H1 (cell line): ENCODE results near the gene ZNF48. TPM values are rescaled to one million over a fixed set of nuclear protein-coding genes. Genes with fewer than 3 reads are reported as not detected.

Experiments used
- CTCF ChIA-PET: fragments of 300-600 bp; sonication (Branson Sonifier 250); formaldehyde crosslinking; loops from one replicate; lab custom pipeline; 2021; ENCODE audit not compliant: partially characterized antibody; lab: Charles Lee
- POLR2A ChIA-PET: fragments of 300-600 bp; sonication (Branson Sonifier 250); formaldehyde crosslinking; loops from one replicate; lab custom pipeline; 2021; ENCODE audit warnings: inconsistent platforms; ENCODE audit not compliant: partially characterized antibody; lab: Charles Lee
- DNase-seq, 2 experiments: peaks; one replicate each; pipeline versions ENCODE4 v3.0.0 to v3.0.0-alpha.2; 2010 to 2022; ENCODE audit warnings: low spot score in 2 of 2, low read depth in 1 of 2, mixed read lengths in 1 of 2
- FAIRE-seq: peaks from 2 replicates; lab custom pipeline; 2011; peaks lifted over from hg19 to GRCh38; lab: Jason Lieb, UNC
- H2AFZ ChIP-seq: 2 replicates; pipeline ENCODE4 v1.8.1; 2012; ENCODE audit warnings: low read length, inconsistent platforms
- H2AK5ac ChIP-seq: 2 replicates; pipeline ENCODE4 v1.6.1; 2013; ENCODE audit warnings: low read depth, low read length
- H2BK120ac ChIP-seq: replicated peaks from 2 replicates; pipeline ENCODE3; 2013; ENCODE audit warnings: low read depth, low read length, inconsistent platforms
- H2BK12ac ChIP-seq: 2 replicates; pipeline ENCODE4 v1.6.1; 2013; ENCODE audit warnings: low read depth, low read length
- H2BK15ac ChIP-seq: 2 replicates; pipeline ENCODE4 v1.6.1; 2013; ENCODE audit warnings: low read length
- H2BK20ac ChIP-seq: 2 replicates; pipeline ENCODE4 v1.6.1; 2013; ENCODE audit warnings: low read length
- H2BK5ac ChIP-seq: 2 replicates; pipeline ENCODE4 v1.6.1; 2013; ENCODE audit warnings: low read depth, low read length
- H3K14ac ChIP-seq: 2 replicates; pipeline ENCODE4 v1.6.1; 2013; ENCODE audit warnings: inconsistent platforms; ENCODE audit not compliant: insufficient read length
- H3K18ac ChIP-seq: 2 replicates; pipeline ENCODE4 v1.6.1; 2013; ENCODE audit warnings: low read length; ENCODE audit errors: extremely low read depth
- H3K23ac ChIP-seq: 2 replicates; pipeline ENCODE4 v1.6.1; 2013; ENCODE audit warnings: inconsistent platforms; ENCODE audit not compliant: insufficient read length
- H3K23me2 ChIP-seq: 2 replicates; pipeline ENCODE4 v1.6.1; 2013; ENCODE audit warnings: low read depth, low read length
- H3K27ac ChIP-seq: 2 replicates; pipeline ENCODE4 v1.6.1; 2011; ENCODE audit warnings: low read depth, low read length, inconsistent platforms
- H3K27me3 ChIP-seq, 4 experiments: replicated peaks in 1 of 4; 1 replicate in 1 of 4; 2 replicates in 3 of 4; pipeline versions ENCODE4 v1.6.1 to v1.8.1; 2011 to 2013; ENCODE audit warnings: low read length in 3 of 4, mild to moderate bottlenecking in 3 of 4, inconsistent platforms in 2 of 4, mixed read lengths in 2 of 4, moderate library complexity in 1 of 4; ENCODE audit not compliant: control insufficient read depth in 3 of 4, insufficient read depth in 3 of 4; ENCODE audit errors: extremely low read depth in 1 of 4
- H3K36me3 ChIP-seq, 4 experiments: 2 replicates each; pipeline versions ENCODE4 v1.6.1 to v1.8.1; 2011 to 2013; ENCODE audit warnings: mild to moderate bottlenecking in 4 of 4, low read length in 3 of 4, moderate library complexity in 2 of 4, control low read depth in 1 of 4, inconsistent platforms in 1 of 4; ENCODE audit not compliant: insufficient read depth in 4 of 4, control insufficient read depth in 2 of 4
- H3K4ac ChIP-seq: replicated peaks from 2 replicates; pipeline ENCODE3; 2013; ENCODE audit warnings: low read length, low read depth, mixed read lengths, inconsistent platforms; ENCODE audit not compliant: insufficient read length
- H3K4me1 ChIP-seq, 4 experiments: replicated peaks in 1 of 4; 1 replicate in 1 of 4; 2 replicates in 3 of 4; pipeline versions ENCODE4 v1.6.1 to v1.8.1; 2011 to 2013; ENCODE audit warnings: low read length in 3 of 4, inconsistent platforms in 2 of 4, mixed read lengths in 1 of 4; ENCODE audit not compliant: insufficient read depth in 4 of 4, control insufficient read depth in 3 of 4
- H3K4me2 ChIP-seq, 2 experiments: 2 replicates each; pipeline versions ENCODE4 v1.6.1 to v1.8.1; 2011 to 2013; ENCODE audit warnings: low read depth in 2 of 2, low read length in 2 of 2, control low read depth in 1 of 2, inconsistent platforms in 1 of 2, mild to moderate bottlenecking in 1 of 2; ENCODE audit not compliant: insufficient read depth in 1 of 2
- H3K4me3 ChIP-seq, 4 experiments: fragments of 200-600, 300-600 bp in 1 of 4; sonication (generic), shearing (Covaris generic), sonication (Bioruptor Twin) in 1 of 4; 2 replicates each; pipeline versions ENCODE4 v1.5.1 to v1.8.1; 2011 to 2016; ENCODE audit warnings: low read length in 4 of 4, low read depth in 3 of 4, control low read depth in 2 of 4, inconsistent platforms in 2 of 4, mild to moderate bottlenecking in 2 of 4, mixed read lengths in 1 of 4, moderate library complexity in 1 of 4; ENCODE audit not compliant: insufficient read depth in 2 of 4; ENCODE audit errors: extremely low read depth in 1 of 4
- H3K56ac ChIP-seq: replicated peaks from 2 replicates; pipeline ENCODE3; 2013; ENCODE audit warnings: low read depth, mild to moderate bottlenecking, mixed read lengths, low read length, inconsistent platforms; ENCODE audit not compliant: insufficient read length
- H3K79me1 ChIP-seq: 2 replicates; pipeline ENCODE4 v1.6.1; 2013; ENCODE audit warnings: low read depth, low read length, control low read depth
- H3K79me2 ChIP-seq, 2 experiments: 2 replicates each; pipeline versions ENCODE4 v1.6.1 to v1.8.1; 2012 to 2013; ENCODE audit warnings: low read length in 2 of 2, mild to moderate bottlenecking in 2 of 2, inconsistent platforms in 1 of 2; ENCODE audit not compliant: insufficient read depth in 2 of 2, control insufficient read depth in 1 of 2
- H3K9ac ChIP-seq, 4 experiments: replicated peaks in 1 of 4; 1 replicate in 1 of 4; 2 replicates in 3 of 4; pipeline versions ENCODE4 v1.6.1 to v1.8.1; 2011 to 2013; ENCODE audit warnings: low read depth in 3 of 4, low read length in 3 of 4, control low read depth in 2 of 4, mild to moderate bottlenecking in 2 of 4, moderate library complexity in 2 of 4, inconsistent platforms in 1 of 4; ENCODE audit errors: extremely low read depth in 1 of 4
- H3K9me3 ChIP-seq, 2 experiments: 2 replicates each; pipeline versions ENCODE4 v1.6.1 to v1.8.1; 2012 to 2013; ENCODE audit warnings: mild to moderate bottlenecking in 2 of 2, moderate library complexity in 2 of 2, control low read depth in 1 of 2, inconsistent platforms in 1 of 2, low read depth in 1 of 2, low read length in 1 of 2, mixed read lengths in 1 of 2; ENCODE audit not compliant: insufficient read depth in 2 of 2
- H4K20me1 ChIP-seq, 2 experiments: replicated peaks in 1 of 2; 2 replicates each; pipeline versions ENCODE3 to v1.8.1; 2011 to 2013; ENCODE audit warnings: inconsistent platforms in 2 of 2, low read length in 2 of 2, mild to moderate bottlenecking in 1 of 2; ENCODE audit not compliant: insufficient read depth in 2 of 2, control insufficient read depth in 1 of 2
- H4K5ac ChIP-seq: 2 replicates; pipeline ENCODE4 v1.6.1; 2013; ENCODE audit warnings: low read length, low read depth, mixed read lengths, inconsistent platforms; ENCODE audit not compliant: insufficient read length
- H4K8ac ChIP-seq: 2 replicates; pipeline ENCODE4 v1.8.0; 2013; ENCODE audit warnings: mild to moderate bottlenecking, moderate library complexity, low read length, inconsistent platforms; ENCODE audit not compliant: insufficient read depth; ENCODE audit errors: extremely low read depth
- H4K91ac ChIP-seq: replicated peaks from 2 replicates; pipeline ENCODE3; 2013; ENCODE audit warnings: low read length, mixed read lengths, inconsistent platforms; ENCODE audit not compliant: insufficient read length
- SP1 ChIP-seq: IDR thresholded peaks from 2 replicates; pipeline ENCODE4 v1.6.1; 2011; ENCODE audit warnings: low read depth, low read length
- TCF12 ChIP-seq: IDR thresholded peaks from 2 replicates; pipeline ENCODE4 v1.6.1; 2011; ENCODE audit warnings: low read depth, mild to moderate bottlenecking, low read length
- TEAD4 ChIP-seq: IDR thresholded peaks from 2 replicates; pipeline ENCODE4 v1.6.1; 2012; ENCODE audit warnings: low read depth, low read length, inconsistent platforms, mixed read lengths
- WGBS, 2 experiments: shearing (Covaris generic) in 1 of 2; methylation state at CpG; one replicate each; pipeline versions ENCODE4 v1.1.6 to v1.1.7; 2013 to 2015; ENCODE audit warnings: low lambda C conversion rate in 2 of 2, mixed read lengths in 2 of 2, inconsistent platforms in 1 of 2, low coverage in 1 of 2, missing lambda C conversion rate in 1 of 2; ENCODE audit not compliant: insufficient replicate concordance in 2 of 2, insufficient coverage in 1 of 2, insufficient read length in 1 of 2; ENCODE audit errors: extremely low coverage in 1 of 2, missing lambda C conversion rate in 1 of 2; 5-methylcytosine and 5-hydroxymethylcytosine counted together
- polyA plus RNA-seq, 7 experiments: library from polyadenylated mRNA; depleted of rRNA in 3 of 7; stranded (reverse) in 5 of 7; unstranded in 2 of 7; fragments of >200 nt in 5 of 7; fragments of 200-250 nt in 2 of 7; gene quantifications; 1 replicate in 5 of 7; 2 replicates in 1 of 7; 4 replicates in 1 of 7; pipeline versions ENCODE4 v1.2.1 to v1.2.3, GENCODE V29; 2011 to 2013; ENCODE audit warnings: missing spikeins in 2 of 7, mixed read lengths in 2 of 7
- total RNA-seq: library from RNA; stranded (reverse); fragmentation: NEBNext Ultra II Directional; extraction: Animal tissue kit (Norgen Biotek cat#: 25700); gene quantifications from 2 replicates; pipeline ENCODE4 v1.2.1, GENCODE V29; 2021
- TF ChIP-seq, protein P1 (sequence below): IDR thresholded peaks from 2 replicates; pipeline ENCODE4 v1.6.1; 2011; ENCODE audit warnings: low read length, improper control_type of control experiment

The ZNF48 gene
- total and polyA plus RNA-seq, 2 of the 8 experiments (the other 6 are each of a cell fraction or from before 2014, with no cell fraction given) = 30.4 to 41.2 TPM

DNA sequence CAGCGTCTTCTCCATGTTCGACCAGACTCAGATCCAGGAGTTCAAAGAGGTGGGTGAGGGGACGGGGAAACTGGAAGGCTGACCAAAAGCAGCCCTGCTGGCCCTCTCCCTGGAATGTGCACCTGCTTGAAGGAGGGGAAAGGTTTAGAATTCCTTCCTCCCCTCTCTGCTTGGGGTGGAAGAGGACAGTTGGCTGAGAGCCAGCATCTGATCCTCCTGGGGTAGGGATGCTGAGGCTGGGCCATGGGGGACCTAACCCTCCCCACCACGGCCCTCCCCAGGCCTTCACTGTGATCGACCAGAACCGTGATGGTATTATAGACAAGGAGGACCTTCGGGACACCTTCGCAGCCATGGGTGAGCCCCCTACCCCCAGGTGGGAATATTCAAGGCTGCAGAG lies 19.4 kb upstream of the ZNF48 start:
- no peak overlapping the region for H4K5ac ChIP-seq
- no peak overlapping the region for H2BK20ac ChIP-seq
- H3K4me1 ChIP-seq = peaks cover 0 to 9% (median 8%) of the 10 kb centered on the region in 4 experiments; a peak in 5 of 7 replicates
- no peaks in the 10 kb centered on the region for H3K36me3 ChIP-seq
- DNase-seq = no peak
- FAIRE-seq = no peak
- H3K4me2 ChIP-seq = no peak overlapping the region; a peak in 1 of 4 replicates
- H3K14ac ChIP-seq = no peak overlapping the region
- H2AFZ ChIP-seq = no peak overlapping the region
- no peak overlapping the region for H2BK5ac ChIP-seq
- no peak overlapping the region for H2AK5ac ChIP-seq
- peaks cover 10% of the 10 kb centered on the region for H3K23me2 ChIP-seq
- no peak overlapping the region for H3K56ac ChIP-seq
- no peak overlapping the region for H4K8ac ChIP-seq
- H3K79me1 ChIP-seq = no peaks in the 10 kb centered on the region
- no peak overlapping the region for H3K23ac ChIP-seq
- H2BK12ac ChIP-seq = 0 out of 2 replicates have a peak overlapping the region, but pooled peaks have one; percentile 9
- no peak overlapping the region for H3K27ac ChIP-seq
- no peaks in the 10 kb centered on the region for H3K9me3 ChIP-seq
- H3K9ac ChIP-seq = no peak overlapping the region; a peak in 1 of 7 replicates
- no peak overlapping the region for H2BK15ac ChIP-seq
- no peaks in the 10 kb centered on the region for H3K27me3 ChIP-seq
- H3K79me2 ChIP-seq = no peaks in the 10 kb centered on the region
- H3K18ac ChIP-seq = no peak overlapping the region
- H3K4me3 ChIP-seq = no peak overlapping the region
- ChIA-PET CTCF (interaction anchor here (0.8 to 1.1 kb wide), 2 partner anchors 12 to 27 kb away, joined by 3 to 8 read pairs; no protein-coding TSS in a partner anchor), POLR2A (interaction anchor here (0.8 to 13.6 kb wide), 6 partner anchors 13 to 372 kb away, joined by 3 to 151 read pairs (median 8); partner anchors contain the start of genes CD2BP2, PHKG2, ZNF48 and ZNF771)
- no peak overlapping the region for H2BK120ac ChIP-seq
- peak; percentile 61 for TF ChIP-seq TEAD4
- TF ChIP-seq, protein P1, sequence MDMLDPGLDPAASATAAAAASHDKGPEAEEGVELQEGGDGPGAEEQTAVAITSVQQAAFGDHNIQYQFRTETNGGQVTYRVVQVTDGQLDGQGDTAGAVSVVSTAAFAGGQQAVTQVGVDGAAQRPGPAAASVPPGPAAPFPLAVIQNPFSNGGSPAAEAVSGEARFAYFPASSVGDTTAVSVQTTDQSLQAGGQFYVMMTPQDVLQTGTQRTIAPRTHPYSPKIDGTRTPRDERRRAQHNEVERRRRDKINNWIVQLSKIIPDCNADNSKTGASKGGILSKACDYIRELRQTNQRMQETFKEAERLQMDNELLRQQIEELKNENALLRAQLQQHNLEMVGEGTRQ = no peak
- TF ChIP-seq SP1 = 0 out of 2 replicates have a peak, but pooled peaks have one; percentile 15
- 0 out of 2 replicates have a peak, but pooled peaks have one; percentile 53 for TF ChIP-seq TCF12
- WGBS, 2 experiments = 92% methylated on average over 8 of the region's 8 CpGs; no CpG with 5 or more reads in 1 of the 2 experiments
- H4K91ac ChIP-seq = peak overlapping the region; percentile 62
- no peaks in the 10 kb centered on the region for H4K20me1 ChIP-seq
- H3K4ac ChIP-seq = no peak overlapping the region
